ENCODE results near the gene ASAP2.

ASAP2 gene

GRCh38 chr2:9341337-9341887 is 134.8 kb downstream of the ASAP2 start:
- TF ChIP-seq CTCF (IDR thresholded peaks at IDR 0.05; ENCODE audit: insufficient read depth, low read length) (no peak), GABPA (IDR thresholded peaks at IDR 0.05; ENCODE audit: low read depth) (no peak), POLR2AphosphoS5 (IDR thresholded peaks at IDR 0.05; ENCODE audit: low read depth) (no peak), SPI1 (IDR thresholded peaks at IDR 0.05; ENCODE audit: borderline replicate concordance, low read depth) (no peak)
- TF ChIP-seq, protein P1, sequence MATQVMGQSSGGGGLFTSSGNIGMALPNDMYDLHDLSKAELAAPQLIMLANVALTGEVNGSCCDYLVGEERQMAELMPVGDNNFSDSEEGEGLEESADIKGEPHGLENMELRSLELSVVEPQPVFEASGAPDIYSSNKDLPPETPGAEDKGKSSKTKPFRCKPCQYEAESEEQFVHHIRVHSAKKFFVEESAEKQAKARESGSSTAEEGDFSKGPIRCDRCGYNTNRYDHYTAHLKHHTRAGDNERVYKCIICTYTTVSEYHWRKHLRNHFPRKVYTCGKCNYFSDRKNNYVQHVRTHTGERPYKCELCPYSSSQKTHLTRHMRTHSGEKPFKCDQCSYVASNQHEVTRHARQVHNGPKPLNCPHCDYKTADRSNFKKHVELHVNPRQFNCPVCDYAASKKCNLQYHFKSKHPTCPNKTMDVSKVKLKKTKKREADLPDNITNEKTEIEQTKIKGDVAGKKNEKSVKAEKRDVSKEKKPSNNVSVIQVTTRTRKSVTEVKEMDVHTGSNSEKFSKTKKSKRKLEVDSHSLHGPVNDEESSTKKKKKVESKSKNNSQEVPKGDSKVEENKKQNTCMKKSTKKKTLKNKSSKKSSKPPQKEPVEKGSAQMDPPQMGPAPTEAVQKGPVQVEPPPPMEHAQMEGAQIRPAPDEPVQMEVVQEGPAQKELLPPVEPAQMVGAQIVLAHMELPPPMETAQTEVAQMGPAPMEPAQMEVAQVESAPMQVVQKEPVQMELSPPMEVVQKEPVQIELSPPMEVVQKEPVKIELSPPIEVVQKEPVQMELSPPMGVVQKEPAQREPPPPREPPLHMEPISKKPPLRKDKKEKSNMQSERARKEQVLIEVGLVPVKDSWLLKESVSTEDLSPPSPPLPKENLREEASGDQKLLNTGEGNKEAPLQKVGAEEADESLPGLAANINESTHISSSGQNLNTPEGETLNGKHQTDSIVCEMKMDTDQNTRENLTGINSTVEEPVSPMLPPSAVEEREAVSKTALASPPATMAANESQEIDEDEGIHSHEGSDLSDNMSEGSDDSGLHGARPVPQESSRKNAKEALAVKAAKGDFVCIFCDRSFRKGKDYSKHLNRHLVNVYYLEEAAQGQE (IDR thresholded peaks at IDR 0.05; ENCODE audit: insufficient replicate concordance, low read depth), result no peak
- no peak for DNase-seq (ENCODE audit: low read depth in 1 of 2, low spot score in 1 of 2)

DNA sequence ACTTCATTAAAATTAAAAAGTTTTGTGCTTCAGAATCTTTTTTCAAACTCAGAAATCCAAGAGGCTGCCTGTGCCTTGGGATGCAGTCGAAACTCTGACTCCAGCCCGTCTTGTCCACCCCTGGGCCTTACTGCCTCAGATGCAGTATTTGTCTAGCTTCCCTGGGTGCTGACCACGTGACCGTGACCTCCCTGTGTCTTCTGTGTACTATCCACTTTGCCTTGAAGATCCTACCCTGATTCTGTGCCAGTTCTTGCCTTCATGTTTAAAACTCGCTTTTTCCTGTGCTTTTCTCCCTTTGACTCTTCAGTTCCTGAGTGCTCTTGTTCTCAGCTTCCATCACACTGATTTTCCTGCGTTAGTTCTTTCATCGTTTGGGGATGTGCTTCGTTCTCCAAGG is 136.0 kb downstream of the ASAP2 start:
- Histone ChIP-seq H3K4me3 (replicated peaks; ENCODE audit: insufficient read depth, low read length) (no peak overlapping the region), H3K27me3 (ENCODE audit: insufficient read depth, poor library complexity, severe bottlenecking) (no peaks in the 10 kb centered on the region), H3K27ac (replicated peaks) (no peak overlapping the region)
- no peak for DNase-seq (ENCODE audit: low read depth in 1 of 2, low spot score in 1 of 2)
- no peak for TF ChIP-seq GABPA (IDR thresholded peaks at IDR 0.05; ENCODE audit: low read depth)
- no peak for TF ChIP-seq POLR2AphosphoS5 (IDR thresholded peaks at IDR 0.05; ENCODE audit: low read depth)

More at GRCh38 chr2:9341337-9341887, 134.8 kb downstream of the ASAP2 start:
- H3K4me3 ChIP-seq (replicated peaks; ENCODE audit: insufficient read depth, low read length), result no peak overlapping the region
- H3K27me3 ChIP-seq (ENCODE audit: insufficient read depth, poor library complexity, severe bottlenecking), result no peaks in the 10 kb centered on the region
- H3K27ac ChIP-seq (replicated peaks), result no peak overlapping the region

GRCh38 chr2:9343524-9343923 is 136.9 kb downstream of the ASAP2 start:
- no peak for TF ChIP-seq GABPA (IDR thresholded peaks at IDR 0.05; ENCODE audit: low read depth)
- TF ChIP-seq, protein P1 (IDR thresholded peaks at IDR 0.05; ENCODE audit: insufficient replicate concordance, low read depth), result no peak
- no peak for TF ChIP-seq POLR2AphosphoS5 (IDR thresholded peaks at IDR 0.05; ENCODE audit: low read depth)
- TF ChIP-seq SPI1 (IDR thresholded peaks at IDR 0.05; ENCODE audit: borderline replicate concordance, low read depth), result no peak
- no peak for TF ChIP-seq CTCF (IDR thresholded peaks at IDR 0.05; ENCODE audit: insufficient read depth, low read length)
- no peak for DNase-seq (ENCODE audit: low read depth in 1 of 2, low spot score in 1 of 2)
- no peak overlapping the region for H3K4me3 ChIP-seq (replicated peaks; ENCODE audit: insufficient read depth, low read length)

GRCh38 chr2:9344434-9344833 is 137.8 kb downstream of the ASAP2 start:
- DNase-seq (ENCODE audit: low read depth in 1 of 2, low spot score in 1 of 2), result no peak
- TF ChIP-seq CTCF (IDR thresholded peaks at IDR 0.05; ENCODE audit: insufficient read depth, low read length) (no peak), GABPA (IDR thresholded peaks at IDR 0.05; ENCODE audit: low read depth) (no peak), SPI1 (IDR thresholded peaks at IDR 0.05; ENCODE audit: borderline replicate concordance, low read depth) (no peak), POLR2AphosphoS5 (IDR thresholded peaks at IDR 0.05; ENCODE audit: low read depth) (no peak)
- TF ChIP-seq, protein P1 (IDR thresholded peaks at IDR 0.05; ENCODE audit: insufficient replicate concordance, low read depth), result no peak
- H3K27me3 ChIP-seq (ENCODE audit: insufficient read depth, poor library complexity, severe bottlenecking), result no peaks in the 10 kb centered on the region

More at GRCh38 chr2:9343524-9343923, 136.9 kb downstream of the ASAP2 start:
- Histone ChIP-seq H3K27me3 (ENCODE audit: insufficient read depth, poor library complexity, severe bottlenecking) (no peaks in the 10 kb centered on the region), H3K27ac (replicated peaks) (no peak overlapping the region)

More at GRCh38 chr2:9344434-9344833, 137.8 kb downstream of the ASAP2 start:
- H3K4me3 ChIP-seq (replicated peaks; ENCODE audit: insufficient read depth, low read length), result no peak overlapping the region
- H3K27ac ChIP-seq (replicated peaks), result no peak overlapping the region
